ENCODE results near the gene HLA-B. TPM values are rescaled to one million over a fixed set of nuclear protein-coding genes. Genes with fewer than 3 reads are reported as not detected.
A peak's percentile ranks its signal among the peaks of the same experiment; 100 is the strongest.
"Not testable (repeated sequence)": the region's sequence is repeated elsewhere in the genome, so short reads cannot be mapped to it uniquely, and the experiment has no call there.

The HLA-B gene
- total and polyA plus RNA-seq, 4 experiments from 2014 or later = 5,565 to 9,105 (median 6,206) TPM

DNA sequence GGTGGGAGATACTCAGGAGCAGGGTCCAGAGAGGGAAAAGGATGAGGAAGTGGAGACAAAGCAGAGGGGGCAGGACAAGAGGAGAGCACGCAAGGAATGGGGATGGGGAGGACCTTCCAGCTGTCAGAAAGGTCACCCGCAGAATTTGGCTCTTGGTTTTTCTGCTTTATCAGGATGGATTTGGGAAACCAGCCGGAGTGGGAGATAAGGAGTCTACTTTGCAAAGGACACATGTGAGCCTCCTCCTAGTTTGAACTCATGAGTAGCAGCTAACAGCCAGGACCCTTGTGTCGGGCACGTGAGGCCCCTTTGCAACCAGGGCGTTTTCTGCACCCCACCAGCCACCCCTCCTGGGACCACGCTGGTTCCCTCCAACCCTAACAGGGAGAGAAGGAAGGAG lies 38.9 kb upstream of the HLA-B start:
- Mint-ChIP-seq H3K36me3 (peaks cover 12 to 21% of the 10 kb centered on the region in 2 donors), H3K27ac (peak overlapping the region in 1 of 7 donors; percentile 10), H3K4me1 (peaks cover 18 to 38% (median 26%) of the 10 kb centered on the region in 4 donors), H3K27me3 (no peaks in the 10 kb centered on the region), H3K4me3 (no peak overlapping the region), H3K9me3 (no peaks in the 10 kb centered on the region)
- no peak for DNase-seq
- H3K9me3 ChIP-seq (ENCODE audit: control insufficient read depth in 1 of 2, low read length in 2 of 2) = no peaks in the 10 kb centered on the region
- H3K36me3 ChIP-seq (ENCODE audit: insufficient read depth, low read length) = peaks cover 3% of the 10 kb centered on the region
- intact Hi-C loops (cut with micrococcal nuclease) = loop anchor here (5.0 kb wide), 1 partner anchor 201 kb away; no protein-coding TSS in a partner anchor
- H3K4me3 ChIP-seq (ENCODE audit: low read length in 2 of 2) = no peak overlapping the region
- no peak overlapping the region for H3K27ac ChIP-seq (ENCODE audit: low read depth, low read length)
- peaks cover 25% of the 10 kb centered on the region for H3K4me1 ChIP-seq (ENCODE audit: insufficient read depth, low read length)
- no peaks in the 10 kb centered on the region for H3K27me3 ChIP-seq (ENCODE audit: insufficient read depth, low read length)
- POLR2A ChIA-PET (ENCODE audit: partially characterized antibody) = no interaction called here
- CTCF ChIA-PET (ENCODE audit: partially characterized antibody) = interaction anchor here (0.7 to 9.0 kb wide), 3 partner anchors 16 to 52 kb away, joined by 3 to 131 read pairs (median 4); no protein-coding TSS in a partner anchor

- no peak overlapping the region for H3K27ac ChIP-seq (ENCODE audit: low read depth, low read length)
- Mint-ChIP-seq H3K4me3 (no peak overlapping the region), H3K27me3 (no peaks in the 10 kb centered on the region), H3K27ac (no peak overlapping the region), H3K4me1 (peaks cover 15 to 34% (median 18%) of the 10 kb centered on the region in 4 donors), H3K36me3 (peaks cover 10 to 12% of the 10 kb centered on the region in 2 donors), H3K9me3 (no peaks in the 10 kb centered on the region)
- ChIA-PET POLR2A (ENCODE audit: partially characterized antibody) (interaction anchor here (1.1 kb wide), 1 partner anchor 8 kb away, joined by 5 read pairs; the partner anchor contains the start of gene MICA), CTCF (ENCODE audit: partially characterized antibody) (interaction anchor here (0.9 to 9.0 kb wide), 5 partner anchors 9 to 202 kb away, joined by 3 to 131 read pairs (median 3); partner anchors contain the start of gene MICA)
- H3K36me3 ChIP-seq (ENCODE audit: insufficient read depth, low read length) = peaks cover 3% of the 10 kb centered on the region
- H3K4me3 ChIP-seq (ENCODE audit: low read length in 2 of 2) = no peak overlapping the region
- no peaks in the 10 kb centered on the region for H3K9me3 ChIP-seq (ENCODE audit: control insufficient read depth in 1 of 2, low read length in 2 of 2)
- no peaks in the 10 kb centered on the region for H3K27me3 ChIP-seq (ENCODE audit: insufficient read depth, low read length)
- peaks cover 25% of the 10 kb centered on the region for H3K4me1 ChIP-seq (ENCODE audit: insufficient read depth, low read length)
- DNase-seq = no peak
- intact Hi-C loops (cut with micrococcal nuclease) = no loop called here
Observed at GRCh38 chr6:31394381-31394780, 37.4 kb upstream of the HLA-B start.

DNA sequence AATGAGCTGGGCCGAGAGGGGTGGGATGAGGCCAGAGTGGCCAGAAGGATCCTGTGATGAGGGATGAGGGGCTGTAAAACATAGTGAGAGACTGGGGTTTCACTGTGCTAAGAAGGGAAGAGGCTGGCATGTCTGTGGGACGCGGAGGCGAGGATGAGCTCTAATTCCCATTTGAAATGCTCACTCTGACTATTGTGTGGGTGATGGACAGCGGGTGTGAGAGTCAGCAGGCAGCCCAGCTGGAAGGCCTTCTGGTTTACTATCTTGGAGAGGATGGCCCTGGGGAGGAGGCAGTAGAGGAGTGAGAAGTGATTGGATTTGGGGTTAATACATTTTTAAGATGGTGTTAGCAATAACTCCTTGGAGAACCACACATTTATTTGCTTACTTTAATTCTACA lies 37.0 kb upstream of the HLA-B start:
- POLR2A ChIA-PET (ENCODE audit: partially characterized antibody) = interaction anchor here (1.1 kb wide), 1 partner anchor 9 kb away, joined by 5 read pairs; the partner anchor contains the start of gene MICA

DNA sequence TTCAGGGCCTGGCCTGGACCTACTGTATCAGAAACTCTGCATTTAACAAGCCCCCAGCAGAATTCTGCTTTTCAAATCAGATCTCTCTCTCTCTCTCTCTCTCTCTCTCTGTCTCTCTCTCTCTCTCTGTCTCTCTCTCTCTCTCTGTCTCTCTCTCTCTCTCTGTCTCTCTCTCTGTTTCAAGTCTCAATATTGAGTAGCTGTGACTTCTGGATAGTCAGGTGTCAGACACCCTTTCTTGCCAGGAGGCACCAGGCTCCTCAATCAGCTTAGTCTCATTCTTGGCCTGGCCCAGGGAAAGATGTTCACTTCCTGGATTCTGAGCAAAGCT lies 32.8 kb upstream of the HLA-B start:
- CTCF ChIA-PET (ENCODE audit: partially characterized antibody); H3K4me3 Mint-ChIP-seq; H3K4me1 ChIP-seq (ENCODE audit: insufficient read depth, low read length); H3K9me3 ChIP-seq (ENCODE audit: control insufficient read depth in 1 of 2, low read length in 2 of 2); H3K27ac ChIP-seq (ENCODE audit: low read depth, low read length); POLR2A ChIA-PET (ENCODE audit: partially characterized antibody); DNase-seq; H3K36me3 ChIP-seq (ENCODE audit: insufficient read depth, low read length); H3K9me3 Mint-ChIP-seq; H3K4me1 Mint-ChIP-seq; H3K27me3 ChIP-seq (ENCODE audit: insufficient read depth, low read length); H3K4me3 ChIP-seq (ENCODE audit: low read length in 2 of 2); H3K27ac Mint-ChIP-seq; H3K27me3 Mint-ChIP-seq: not testable (repeated sequence)
- intact Hi-C loops (cut with micrococcal nuclease) = loop anchor here (5.0 kb wide), 1 partner anchor 252 kb away; the partner anchor contains the start of gene PSORS1C2
- H3K36me3 Mint-ChIP-seq = peaks cover 6 to 12% of the 10 kb centered on the region in 2 donors

More for the DNA sequence above, 37.0 kb upstream of the HLA-B start:
- Mint-ChIP-seq H3K9me3 (no peaks in the 10 kb centered on the region), H3K27me3 (no peaks in the 10 kb centered on the region), H3K36me3 (peaks cover 10 to 12% of the 10 kb centered on the region in 2 donors), H3K27ac (peak overlapping the region in 1 of 7 donors; percentile 63), H3K4me3 (no peak overlapping the region), H3K4me1 (peaks cover 14 to 30% (median 16%) of the 10 kb centered on the region in 4 donors)
- no peak for DNase-seq
- no peak overlapping the region for H3K27ac ChIP-seq (ENCODE audit: low read depth, low read length)
- intact Hi-C loops (cut with micrococcal nuclease) = no loop called here
- no peak overlapping the region for H3K4me3 ChIP-seq (ENCODE audit: low read length in 2 of 2)
- peaks cover 3% of the 10 kb centered on the region for H3K36me3 ChIP-seq (ENCODE audit: insufficient read depth, low read length)
- CTCF ChIA-PET (ENCODE audit: partially characterized antibody) = interaction anchor here (1.0 to 9.0 kb wide), 4 partner anchors 50 to 201 kb away, joined by 3 to 131 read pairs (median 4); no protein-coding TSS in a partner anchor
- no peaks in the 10 kb centered on the region for H3K9me3 ChIP-seq (ENCODE audit: control insufficient read depth in 1 of 2, low read length in 2 of 2)
- H3K27me3 ChIP-seq (ENCODE audit: insufficient read depth, low read length) = no peaks in the 10 kb centered on the region
- peaks cover 22% of the 10 kb centered on the region for H3K4me1 ChIP-seq (ENCODE audit: insufficient read depth, low read length)

- DNase-seq; H3K9me3 ChIP-seq (ENCODE audit: control insufficient read depth in 1 of 2, low read length in 2 of 2); H3K27ac ChIP-seq (ENCODE audit: low read depth, low read length); H3K27me3 ChIP-seq (ENCODE audit: insufficient read depth, low read length); H3K27me3 Mint-ChIP-seq; H3K4me3 ChIP-seq (ENCODE audit: low read length in 2 of 2); POLR2A ChIA-PET (ENCODE audit: partially characterized antibody); H3K36me3 Mint-ChIP-seq; H3K4me1 Mint-ChIP-seq; H3K36me3 ChIP-seq (ENCODE audit: insufficient read depth, low read length); H3K27ac Mint-ChIP-seq; H3K9me3 Mint-ChIP-seq; H3K4me3 Mint-ChIP-seq; CTCF ChIA-PET (ENCODE audit: partially characterized antibody); H3K4me1 ChIP-seq (ENCODE audit: insufficient read depth, low read length): not testable (repeated sequence)
- intact Hi-C loops (cut with micrococcal nuclease) = loop anchor here (5.0 kb wide), 1 partner anchor 252 kb away; the partner anchor contains the start of gene PSORS1C2
Observed at GRCh38 chr6:31388916-31389801, 32.2 kb upstream of the HLA-B start.

GRCh38 chr6:31386977-31387376 lies 30.0 kb upstream of the HLA-B start:
- ChIA-PET CTCF (ENCODE audit: partially characterized antibody) (no interaction called here), POLR2A (ENCODE audit: partially characterized antibody) (no interaction called here)
- no peaks in the 10 kb centered on the region for H3K9me3 Mint-ChIP-seq
- H3K36me3 Mint-ChIP-seq = no peaks in the 10 kb centered on the region
- intact Hi-C loops (cut with micrococcal nuclease) = loop anchor here (5.0 kb wide), 1 partner anchor 250 kb away; the partner anchor contains the start of gene PSORS1C2
- no peak overlapping the region for H3K27ac ChIP-seq (ENCODE audit: low read depth, low read length)
- H3K4me3 Mint-ChIP-seq = no peak overlapping the region
- no peaks in the 10 kb centered on the region for H3K27me3 ChIP-seq (ENCODE audit: insufficient read depth, low read length)
- H3K27me3 Mint-ChIP-seq = no peaks in the 10 kb centered on the region
- no peaks in the 10 kb centered on the region for H3K4me1 ChIP-seq (ENCODE audit: insufficient read depth, low read length)
- H3K9me3 ChIP-seq (ENCODE audit: control insufficient read depth in 1 of 2, low read length in 2 of 2) = no peaks in the 10 kb centered on the region
- H3K4me3 ChIP-seq (ENCODE audit: low read length in 2 of 2) = no peak overlapping the region
- DNase-seq = no peak
- H3K4me1 Mint-ChIP-seq = no peaks in the 10 kb centered on the region
- no peaks in the 10 kb centered on the region for H3K36me3 ChIP-seq (ENCODE audit: insufficient read depth, low read length)
- H3K27ac Mint-ChIP-seq = no peak overlapping the region

- Mint-ChIP-seq H3K27me3 (no peaks in the 10 kb centered on the region), H3K36me3 (no peaks in the 10 kb centered on the region), H3K4me1 (no peaks in the 10 kb centered on the region), H3K9me3 (no peaks in the 10 kb centered on the region), H3K27ac (no peak overlapping the region), H3K4me3 (no peak overlapping the region)
- CTCF ChIA-PET (ENCODE audit: partially characterized antibody) = interaction anchor here (1.1 kb wide), 1 partner anchor 56 kb away, joined by 3 read pairs; no protein-coding TSS in a partner anchor
- H3K27ac ChIP-seq (ENCODE audit: low read depth, low read length) = no peak overlapping the region
- POLR2A ChIA-PET (ENCODE audit: partially characterized antibody) = no interaction called here
- H3K4me1 ChIP-seq (ENCODE audit: insufficient read depth, low read length) = no peaks in the 10 kb centered on the region
- H3K9me3 ChIP-seq (ENCODE audit: control insufficient read depth in 1 of 2, low read length in 2 of 2) = no peaks in the 10 kb centered on the region
- no peak overlapping the region for H3K4me3 ChIP-seq (ENCODE audit: low read length in 2 of 2)
- no peak for DNase-seq
- H3K27me3 ChIP-seq (ENCODE audit: insufficient read depth, low read length) = no peaks in the 10 kb centered on the region
- intact Hi-C loops (cut with micrococcal nuclease) = loop anchor here (5.0 kb wide), 1 partner anchor 249 kb away; the partner anchor contains the start of gene PSORS1C2
- H3K36me3 ChIP-seq (ENCODE audit: insufficient read depth, low read length) = no peaks in the 10 kb centered on the region
Observed at GRCh38 chr6:31386099-31386498, 29.1 kb upstream of the HLA-B start.
